Smooth muscle cell (in vitro differentiated cells): ENCODE data around the gene TRAF2. TPM values are rescaled to one million over a fixed set of nuclear protein-coding genes. Genes with fewer than 3 reads are reported as not detected.

ENCODE experiments used
- DNase-seq: peaks from one replicate; lab custom pipeline; 2025; ENCODE audit not compliant: unreplicated experiment; lab: John Stamatoyannopoulos, UW
- H2AFZ ChIP-seq: fragments of 200-600 bp; sonication (generic); 2 replicates; pipeline ENCODE4 v1.6.0; 2016; ENCODE audit warnings: antibody characterized with exemption, low read depth, mild to moderate bottlenecking
- H3F3A ChIP-seq: fragments of 200-600 bp; sonication (generic); 2 replicates; pipeline ENCODE4 v1.6.0; 2017; ENCODE audit warnings: antibody characterized with exemption, low read depth
- H3K27ac ChIP-seq: fragments of 200-600 bp; sonication (generic); 2 replicates; pipeline ENCODE4 v1.5.1; 2016; ENCODE audit warnings: low read depth, mild to moderate bottlenecking
- H3K27me3 ChIP-seq: fragments of 200-600 bp; sonication (generic); 2 replicates; pipeline ENCODE4 v1.6.1; 2016; ENCODE audit warnings: low read depth, mild to moderate bottlenecking
- H3K36me3 ChIP-seq: fragments of 200-600 bp; sonication (generic); 2 replicates; pipeline ENCODE4 v1.5.1; 2016; ENCODE audit warnings: low read depth
- H3K4me1 ChIP-seq: fragments of 200-600 bp; sonication (generic); 2 replicates; pipeline ENCODE4 v1.5.1; 2016; ENCODE audit warnings: low read depth
- H3K4me2 ChIP-seq: fragments of 200-600 bp; sonication (generic); 2 replicates; pipeline ENCODE4 v1.6.0; 2016; ENCODE audit warnings: mild to moderate bottlenecking
- H3K4me3 ChIP-seq: fragments of 200-600 bp; sonication (generic); 2 replicates; pipeline ENCODE4 v1.5.1; 2016; ENCODE audit warnings: mild to moderate bottlenecking
- H3K79me2 ChIP-seq: fragments of 200-600 bp; sonication (generic); 2 replicates; pipeline ENCODE4 v1.6.0; 2016; ENCODE audit warnings: low read depth, mild to moderate bottlenecking
- H3K9ac ChIP-seq: fragments of 200-600 bp; sonication (generic); 2 replicates; pipeline ENCODE4 v1.6.0; 2016; ENCODE audit warnings: low read depth
- H3K9me3 ChIP-seq: fragments of 200-600 bp; sonication (generic); replicated peaks from 2 replicates; pipeline ENCODE4 v1.5.1; 2016; ENCODE audit warnings: low read depth
- H4K20me1 ChIP-seq: fragments of 200-600 bp; sonication (generic); 2 replicates; pipeline ENCODE4 v1.6.0; 2016; ENCODE audit warnings: low read depth
- CTCF ChIP-seq: fragments of 200-600 bp; sonication (generic); IDR thresholded peaks from 2 replicates; pipeline ENCODE4 v1.5.1; 2017; ENCODE audit warnings: borderline replicate concordance, mild to moderate bottlenecking, antibody characterized with exemption; ENCODE audit not compliant: insufficient read depth, poor library complexity, severe bottlenecking
- WGBS: methylation state at CpG from one replicate; pipeline ENCODE4 v1.1.7; 2016; ENCODE audit warnings: low lambda C conversion rate; 5-methylcytosine and 5-hydroxymethylcytosine counted together
- polyA plus RNA-seq: library from polyadenylated mRNA; unstranded; fragments of >200 nt; fragmentation: Nextera tagmentation; extraction: Ambion mirVana; gene quantifications from 2 replicates; pipeline ENCODE4 v1.2.1, GENCODE V29; 2016
- total RNA-seq: library from RNA; depleted of rRNA; stranded (reverse); fragments of >200 nt; gene quantifications from 2 replicates; pipeline ENCODE4 v1.2.3, GENCODE V29; 2014

The TRAF2 gene
- total and polyA plus RNA-seq, 2 experiments from 2014 or later = 7.0 to 15.9 TPM

DNA sequence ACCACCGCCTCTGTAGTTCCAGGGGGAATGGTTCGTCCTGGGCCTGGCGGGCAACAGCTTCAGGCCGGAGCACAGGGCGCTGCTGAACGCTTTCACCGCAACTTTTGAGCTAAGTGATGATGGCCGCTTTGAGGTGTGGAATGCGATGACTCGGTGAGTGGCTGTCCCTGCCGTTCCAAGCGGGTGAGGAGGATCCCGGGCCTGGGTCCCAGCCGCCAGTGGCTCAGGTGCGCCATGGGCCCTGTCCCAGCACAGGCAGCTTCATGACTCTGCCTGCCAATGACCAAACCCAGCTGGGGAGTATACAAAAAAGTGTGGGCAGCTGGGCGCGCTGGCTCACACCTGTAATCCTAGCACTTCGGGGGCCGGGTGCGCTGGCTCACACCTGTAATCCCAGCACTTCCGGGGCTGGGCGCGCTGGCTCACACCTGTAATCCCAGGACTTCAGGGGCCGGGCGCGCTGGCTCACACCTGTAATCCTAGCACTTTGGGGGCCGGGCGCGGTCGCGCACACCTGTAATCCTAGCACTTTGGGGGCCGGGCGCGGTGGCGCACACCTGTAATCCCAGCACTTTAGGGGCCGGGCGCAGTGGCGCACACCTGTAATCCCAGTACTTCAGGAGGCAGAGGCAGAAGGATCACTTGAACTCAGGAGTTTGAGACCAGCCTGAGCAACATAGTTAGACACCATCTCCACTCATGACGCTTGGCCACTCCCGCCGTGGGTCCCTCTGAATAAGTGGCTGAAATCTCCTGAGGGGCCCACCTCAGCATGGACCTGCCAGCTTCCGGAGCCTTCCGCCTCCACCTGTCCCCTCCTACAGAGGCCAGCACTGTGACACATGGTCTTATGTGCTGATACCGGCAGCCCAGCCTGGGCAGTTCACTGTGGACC, 66.8 kb downstream of the TRAF2 start:
- Histone ChIP-seq H3K27me3 (no peaks in the 10 kb centered on the region), H3K4me2 (no peak overlapping the region), H3K9ac (no peak overlapping the region), H4K20me1 (no peaks in the 10 kb centered on the region), H3K36me3 (no peaks in the 10 kb centered on the region), H3K79me2 (no peaks in the 10 kb centered on the region), H3K27ac (no peak overlapping the region), H3K4me1 (peaks cover 6% of the 10 kb centered on the region), H3F3A (no peaks in the 10 kb centered on the region), H2AFZ (no peak overlapping the region), H3K4me3 (no peak overlapping the region), H3K9me3 (no peaks in the 10 kb centered on the region)
- 90% methylated on average over 42 of the region's 44 CpGs for WGBS
- DNase-seq = no peak
- no peak for TF ChIP-seq CTCF

- H3K4me2 ChIP-seq = no peak overlapping the region
- H3K79me2 ChIP-seq = no peaks in the 10 kb centered on the region
- DNase-seq = no peak
- H3K9me3 ChIP-seq = no peaks in the 10 kb centered on the region
- no peaks in the 10 kb centered on the region for H4K20me1 ChIP-seq
- TF ChIP-seq CTCF = no peak
- H3K36me3 ChIP-seq = no peaks in the 10 kb centered on the region
- peaks cover 6% of the 10 kb centered on the region for H3K4me1 ChIP-seq
- no peak overlapping the region for H2AFZ ChIP-seq
- no peaks in the 10 kb centered on the region for H3K27me3 ChIP-seq
- 83% methylated on average over 19 of the region's 19 CpGs for WGBS
- H3K9ac ChIP-seq = no peak overlapping the region
- H3K27ac ChIP-seq = no peak overlapping the region
- H3F3A ChIP-seq = no peaks in the 10 kb centered on the region
- H3K4me3 ChIP-seq = no peak overlapping the region
Measured at GRCh38 chr9:136953771-136954269, 67.5 kb downstream of the TRAF2 start.

DNA sequence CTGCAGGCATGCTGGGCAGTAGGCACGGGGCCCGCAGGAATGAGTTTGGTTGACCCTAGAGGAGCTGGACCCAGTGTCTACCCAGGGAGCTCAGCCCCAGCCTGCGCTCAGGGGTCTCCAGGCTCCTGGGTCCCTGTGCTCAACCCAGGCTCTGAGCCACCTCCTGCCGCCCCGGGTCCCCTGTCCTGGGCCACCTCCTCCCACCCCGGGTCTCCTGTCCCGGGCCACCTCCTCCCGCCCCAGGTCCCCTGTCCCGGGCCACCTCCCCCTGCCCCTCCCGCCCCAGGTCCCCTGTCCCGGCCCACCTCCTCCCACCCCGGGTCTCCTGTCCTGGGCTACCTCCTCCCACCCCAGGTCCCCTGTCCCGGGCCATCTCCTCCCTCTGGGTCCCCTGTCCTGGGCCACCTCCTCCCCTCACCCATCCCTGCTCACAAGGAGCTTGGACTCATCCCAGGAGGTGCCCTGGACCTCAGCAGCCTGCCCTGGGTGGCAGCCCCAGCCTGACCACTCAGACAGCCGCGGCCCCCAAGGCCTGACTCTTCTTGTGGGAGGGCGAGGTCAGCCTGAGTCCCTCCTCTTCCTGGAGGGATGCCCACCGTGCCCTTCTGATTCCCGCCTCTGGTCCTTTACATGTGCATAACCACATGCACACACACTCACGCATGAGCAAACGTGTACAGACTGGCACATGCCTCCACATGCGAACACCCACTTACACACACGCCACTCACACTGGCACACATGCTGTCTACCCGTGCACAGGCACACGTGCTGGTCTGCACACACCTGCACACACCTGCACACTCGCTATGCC, 68.2 kb downstream of the TRAF2 start:
- Histone ChIP-seq H3F3A (no peaks in the 10 kb centered on the region), H3K9me3 (no peaks in the 10 kb centered on the region), H3K4me2 (no peak overlapping the region), H3K27me3 (no peaks in the 10 kb centered on the region), H3K36me3 (no peaks in the 10 kb centered on the region), H3K27ac (no peak overlapping the region), H3K9ac (no peak overlapping the region), H3K4me1 (peaks cover 6% of the 10 kb centered on the region), H3K79me2 (no peaks in the 10 kb centered on the region), H2AFZ (no peak overlapping the region), H3K4me3 (no peak overlapping the region), H4K20me1 (no peaks in the 10 kb centered on the region)
- TF ChIP-seq CTCF = no peak
- no peak for DNase-seq
- WGBS = 91% methylated on average over 14 of the region's 25 CpGs
